Gastroesophageal sphincter (tissue), 3 donors: Measurements from ENCODE around the gene NIT2.

ENCODE experiments used
- CTCF ChIP-seq, 4 experiments: fragments of 200-600 bp in 2 of 4; fragments of 450-650 bp in 2 of 4; sonication (generic) in 1 of 4; IDR thresholded peaks; one replicate each; pipeline ENCODE4 v1.5.1; 2017 to 2019; ENCODE audit warnings: antibody characterized with exemption in 4 of 4, mild to moderate bottlenecking in 2 of 4, moderate library complexity in 2 of 4
- POLR2A ChIP-seq, 2 donors: fragments of 450-650 bp; IDR thresholded peaks; one replicate each; pipeline ENCODE4 v1.6.1; 2017; ENCODE audit warnings: antibody characterized with exemption in 2 of 2, mild to moderate bottlenecking in 2 of 2, moderate library complexity in 1 of 2
- POLR2AphosphoS5 ChIP-seq: sonication (generic); formaldehyde crosslinking; IDR thresholded peaks from one replicate; pipeline ENCODE4 v1.6.1; 2017; ENCODE audit warnings: antibody characterized with exemption

DNA sequence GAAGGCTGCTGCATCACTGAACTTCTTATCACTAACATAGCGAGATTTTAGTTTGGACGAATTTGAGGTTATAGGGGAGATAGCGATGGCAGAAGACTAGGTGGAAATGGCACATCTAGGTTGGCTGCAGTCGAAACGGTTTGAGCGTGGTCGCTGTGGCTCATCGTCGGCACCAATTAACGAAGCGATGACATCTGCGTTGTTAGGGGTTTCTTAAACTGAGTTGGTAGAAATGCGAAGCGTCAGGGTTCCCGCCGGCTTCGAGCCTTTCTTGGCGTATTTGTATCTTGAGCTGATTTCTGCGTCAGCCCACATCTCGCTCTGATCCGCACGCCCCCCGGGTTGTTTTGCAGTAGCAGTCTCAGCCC lies 67.1 kb downstream of the NIT2 start:
- no peak for TF ChIP-seq CTCF (IDR thresholded peaks at IDR 0.05)
- TF ChIP-seq POLR2A (IDR thresholded peaks at IDR 0.05): no peak
- TF ChIP-seq POLR2AphosphoS5: no peak
